ENCODE measurements around the gene UBASH3B.

UBASH3B gene

DNA sequence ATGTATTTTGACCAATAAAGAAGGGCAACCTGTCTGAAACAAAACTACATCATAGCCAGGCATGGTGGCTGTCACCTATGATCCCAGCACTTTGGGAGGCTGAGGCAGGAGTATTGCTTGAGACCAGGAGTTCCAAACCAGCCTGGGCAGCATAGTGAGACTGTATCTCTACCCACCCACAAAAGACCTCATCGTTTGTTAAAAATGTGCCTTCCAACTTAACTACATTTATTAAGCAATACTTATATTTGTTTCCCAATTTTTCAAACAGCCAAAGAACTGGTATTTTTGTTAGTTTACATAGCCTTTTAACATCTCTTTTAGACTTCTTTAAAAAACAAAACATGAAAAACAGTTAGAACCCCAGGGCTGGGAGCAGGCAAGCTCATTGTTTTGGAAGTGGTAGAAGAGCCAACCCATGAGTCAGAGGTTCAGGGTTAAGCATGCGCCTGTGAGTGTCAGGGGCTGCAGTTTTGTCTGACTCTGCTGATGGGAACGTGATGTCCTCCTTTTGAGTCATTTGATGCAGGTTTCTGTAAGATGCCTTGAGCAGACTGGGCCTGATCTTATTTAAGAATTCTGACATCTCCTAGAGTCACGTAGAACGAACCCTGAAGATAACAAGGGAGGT lies 128.9 kb downstream of the UBASH3B start:
- no peak for TF ChIP-seq NFRKB (IDR thresholded peaks at IDR 0.05)
- no peak for TF ChIP-seq ARNT (IDR thresholded peaks at IDR 0.05)
- TF ChIP-seq FOXA1 (IDR thresholded peaks at IDR 0.05) = no peak
- TF ChIP-seq LEF1 (IDR thresholded peaks at IDR 0.05; ENCODE audit: borderline replicate concordance) = no peak
- no peak for TF ChIP-seq FOXM1 (IDR thresholded peaks at IDR 0.05; ENCODE audit: borderline replicate concordance)
- no peak for TF ChIP-seq HDGF (IDR thresholded peaks at IDR 0.05; ENCODE audit: borderline replicate concordance)
- TF ChIP-seq ZNF384 (IDR thresholded peaks at IDR 0.05) = no peak
- no peak for TF ChIP-seq BHLHE40 (IDR thresholded peaks at IDR 0.05; ENCODE audit: borderline replicate concordance)
- no peak for TF ChIP-seq TARDBP (IDR thresholded peaks at IDR 0.05)
- TF ChIP-seq FOXK2 (IDR thresholded peaks at IDR 0.05) = no peak
- no peak for TF ChIP-seq ELF4 (IDR thresholded peaks at IDR 0.05)
- TF ChIP-seq SP1 (IDR thresholded peaks at IDR 0.05) = no peak
- TF ChIP-seq CTBP1 (IDR thresholded peaks at IDR 0.05; ENCODE audit: borderline replicate concordance) = no peak
- no peak for TF ChIP-seq L3MBTL2 (conservative IDR thresholded peaks at IDR 0.05)
- DNase-seq (ENCODE audit: extremely low spot score) = no peak
- ChIA-PET POLR2A (no interaction called here), CTCF (interaction anchor here (0.6 to 1.7 kb wide), 3 partner anchors 26 to 155 kb away, joined by 3 to 5 read pairs (median 3); no protein-coding TSS in a partner anchor)

- DNase-seq (ENCODE audit: extremely low spot score) = no peak
- CTCF ChIA-PET = interaction anchor here (0.9 to 1.7 kb wide), 2 partner anchors 69 to 156 kb away, joined by 3 to 5 read pairs; no protein-coding TSS in a partner anchor
- POLR2A ChIA-PET = no interaction called here
- no peak for TF ChIP-seq LEF1 (IDR thresholded peaks at IDR 0.05; ENCODE audit: borderline replicate concordance)
- TF ChIP-seq NFRKB (IDR thresholded peaks at IDR 0.05) = no peak
- no peak for TF ChIP-seq ZNF384 (IDR thresholded peaks at IDR 0.05)
- TF ChIP-seq TARDBP (IDR thresholded peaks at IDR 0.05) = no peak
- TF ChIP-seq PKNOX1 (IDR thresholded peaks at IDR 0.05) = no peak
- no peak for TF ChIP-seq CTBP1 (IDR thresholded peaks at IDR 0.05; ENCODE audit: borderline replicate concordance)
- no peak for TF ChIP-seq FOXK2 (IDR thresholded peaks at IDR 0.05)
Measured at GRCh38 chr11:122785031-122785541, 129.6 kb downstream of the UBASH3B start.

DNA sequence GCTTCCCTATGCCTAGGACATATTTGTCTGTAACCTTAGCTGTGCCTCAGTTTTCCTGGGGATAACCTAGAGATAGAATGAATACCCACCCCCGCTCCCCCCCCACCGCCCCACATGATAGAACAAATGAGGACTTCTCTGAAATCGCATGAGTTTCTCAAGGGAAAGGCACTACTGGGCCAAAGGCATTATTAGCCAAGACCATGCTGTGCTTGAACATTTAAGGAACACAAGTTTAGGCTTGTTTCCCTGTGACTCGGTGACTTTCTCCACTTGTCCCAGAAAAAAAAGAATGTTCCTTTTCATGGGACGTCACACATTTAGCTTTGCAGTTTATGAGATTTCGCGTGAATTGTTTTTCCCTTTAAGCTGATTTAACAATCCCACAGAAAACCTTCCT lies 131.4 kb downstream of the UBASH3B start:
- ChIA-PET CTCF (no interaction called here), POLR2A (no interaction called here)
- no peak for TF ChIP-seq CTBP1 (IDR thresholded peaks at IDR 0.05; ENCODE audit: borderline replicate concordance)
- TF ChIP-seq SUZ12 (IDR thresholded peaks at IDR 0.05) = no peak
- no peak for TF ChIP-seq ZNF384 (IDR thresholded peaks at IDR 0.05)
- no peak for TF ChIP-seq HDGF (IDR thresholded peaks at IDR 0.05; ENCODE audit: borderline replicate concordance)
- TF ChIP-seq TARDBP (IDR thresholded peaks at IDR 0.05) = no peak
- TF ChIP-seq ELF4 (IDR thresholded peaks at IDR 0.05) = no peak
- TF ChIP-seq L3MBTL2 (conservative IDR thresholded peaks at IDR 0.05) = no peak
- no peak for TF ChIP-seq BHLHE40 (IDR thresholded peaks at IDR 0.05; ENCODE audit: borderline replicate concordance)
- TF ChIP-seq PKNOX1 (IDR thresholded peaks at IDR 0.05) = no peak
- DNase-seq (ENCODE audit: extremely low spot score) = no peak

DNA sequence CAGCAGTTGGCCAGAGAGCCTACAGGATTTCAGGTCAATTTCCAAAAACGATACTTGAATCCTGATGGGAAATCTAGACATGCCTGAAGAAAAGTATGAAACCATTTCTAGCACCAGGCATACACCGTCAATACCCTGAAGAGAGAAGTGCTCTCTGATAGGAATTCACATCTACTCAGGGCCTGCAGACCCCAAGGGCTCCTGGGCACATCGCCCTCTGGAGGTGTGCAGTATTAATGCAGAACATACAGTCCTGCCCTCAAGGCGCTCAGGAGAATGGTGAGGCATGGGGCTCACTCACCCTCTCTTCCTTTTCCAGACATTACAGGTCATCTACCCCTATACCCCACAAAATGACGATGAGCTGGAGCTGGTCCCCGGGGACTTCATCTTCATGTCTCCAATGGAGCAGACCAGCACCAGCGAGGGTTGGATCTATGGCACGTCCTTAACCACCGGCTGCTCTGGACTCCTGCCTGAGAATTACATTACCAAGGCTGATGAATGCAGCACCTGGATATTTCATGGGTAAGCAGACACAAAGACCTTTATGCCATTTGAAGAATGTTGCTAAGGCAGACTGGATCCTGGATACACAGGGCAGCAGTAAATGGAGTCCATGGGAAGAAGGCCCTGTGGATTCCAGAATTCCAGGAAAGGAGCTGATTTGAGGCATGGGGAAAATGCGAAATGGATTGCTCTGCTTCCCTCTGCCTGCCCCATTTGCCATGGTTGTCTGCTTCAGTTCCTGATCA lies 133.4 kb downstream of the UBASH3B start:
- ChIA-PET CTCF (interaction anchor here (0.6 to 1.0 kb wide), 2 partner anchors 10 to 64 kb away, joined by 3 read pairs; no protein-coding TSS in a partner anchor), POLR2A (no interaction called here)
- no peak for TF ChIP-seq SP1 (IDR thresholded peaks at IDR 0.05)
- no peak for TF ChIP-seq TARDBP (IDR thresholded peaks at IDR 0.05)
- TF ChIP-seq ZNF384 (IDR thresholded peaks at IDR 0.05) = no peak
- no peak for TF ChIP-seq LEF1 (IDR thresholded peaks at IDR 0.05; ENCODE audit: borderline replicate concordance)
- TF ChIP-seq NFRKB (IDR thresholded peaks at IDR 0.05) = no peak
- TF ChIP-seq FOXA1 (IDR thresholded peaks at IDR 0.05) = no peak
- no peak for TF ChIP-seq ELF4 (IDR thresholded peaks at IDR 0.05)
- TF ChIP-seq SUZ12 (IDR thresholded peaks at IDR 0.05) = no peak
- TF ChIP-seq CTBP1 (IDR thresholded peaks at IDR 0.05; ENCODE audit: borderline replicate concordance) = no peak
- DNase-seq (ENCODE audit: extremely low spot score) = peak; percentile 23

GRCh38 chr11:122789907-122790306 lies 134.4 kb downstream of the UBASH3B start:
- TF ChIP-seq LEF1 (IDR thresholded peaks at IDR 0.05; ENCODE audit: borderline replicate concordance) (no peak), SP1 (IDR thresholded peaks at IDR 0.05) (no peak), BHLHE40 (IDR thresholded peaks at IDR 0.05; ENCODE audit: borderline replicate concordance) (no peak), TARDBP (IDR thresholded peaks at IDR 0.05) (no peak), L3MBTL2 (conservative IDR thresholded peaks at IDR 0.05) (no peak)
- no peak for DNase-seq (ENCODE audit: extremely low spot score)
- CTCF ChIA-PET = interaction anchor here (0.6 kb wide), 1 partner anchor 264 kb away, joined by 4 read pairs; no protein-coding TSS in a partner anchor
- POLR2A ChIA-PET = no interaction called here

GRCh38 chr11:122791411-122791810 lies 135.9 kb downstream of the UBASH3B start:
- POLR2A ChIA-PET = no interaction called here
- CTCF ChIA-PET = interaction anchor here (0.6 kb wide), 2 partner anchors 73 to 195 kb away, joined by 3 to 5 read pairs; no protein-coding TSS in a partner anchor
- no peak for TF ChIP-seq BHLHE40 (IDR thresholded peaks at IDR 0.05; ENCODE audit: borderline replicate concordance)
- no peak for TF ChIP-seq NFRKB (IDR thresholded peaks at IDR 0.05)
- no peak for TF ChIP-seq L3MBTL2 (conservative IDR thresholded peaks at IDR 0.05)
- no peak for TF ChIP-seq PKNOX1 (IDR thresholded peaks at IDR 0.05)
- TF ChIP-seq LEF1 (IDR thresholded peaks at IDR 0.05; ENCODE audit: borderline replicate concordance) = no peak
- TF ChIP-seq HDGF (IDR thresholded peaks at IDR 0.05; ENCODE audit: borderline replicate concordance) = no peak
- no peak for TF ChIP-seq ELF4 (IDR thresholded peaks at IDR 0.05)
- TF ChIP-seq SUZ12 (IDR thresholded peaks at IDR 0.05) = no peak
- TF ChIP-seq CTBP1 (IDR thresholded peaks at IDR 0.05; ENCODE audit: borderline replicate concordance) = no peak
- TF ChIP-seq FOXA1 (IDR thresholded peaks at IDR 0.05) = no peak
- no peak for TF ChIP-seq TARDBP (IDR thresholded peaks at IDR 0.05)
- TF ChIP-seq ARNT (IDR thresholded peaks at IDR 0.05) = no peak
- no peak for TF ChIP-seq FOXK2 (IDR thresholded peaks at IDR 0.05)
- TF ChIP-seq SP1 (IDR thresholded peaks at IDR 0.05) = no peak
- TF ChIP-seq ZNF384 (IDR thresholded peaks at IDR 0.05) = no peak
- TF ChIP-seq FOXM1 (IDR thresholded peaks at IDR 0.05; ENCODE audit: borderline replicate concordance) = no peak
- no peak for DNase-seq (ENCODE audit: extremely low spot score)

Measured in HEK293T (cell line).